ENCODE results near the gene DOLK.

GRCh38 chr9:128943832-128944620, 3.4 kb downstream of the DOLK start:
- TF ChIP-seq CTCF (conservative IDR thresholded peaks at IDR 0.05 in 1 of 2, IDR thresholded peaks at IDR 0.05 in 1 of 2; ENCODE audit: extremely low read depth in 1 of 2, insufficient read depth in 1 of 2, low read depth in 1 of 2, low read length in 2 of 2) (no peak), EZH2 (IDR thresholded peaks at IDR 0.05; ENCODE audit: borderline replicate concordance, low read length) (no peak)
